ENCODE data around the gene NPIPB13. TPM values are rescaled to one million over a fixed set of nuclear protein-coding genes. Genes with fewer than 3 reads are reported as not detected.
"Not testable (repeated sequence)": the region's sequence is repeated elsewhere in the genome, so short reads cannot be mapped to it uniquely, and the experiment has no call there.

NPIPB13 gene
- 30.9 and 101 TPM in 2 replicates for total RNA-seq (2011; cell fraction: chromatin; rRNA removed; ENCODE audit: low replicate concordance)
- total RNA-seq (2011; cell fraction: nucleolus; rRNA removed), result 4.3 and 5.8 TPM in 2 replicates
- 19.0 and 118 TPM in 2 replicates for total RNA-seq (2011; cell fraction: nucleoplasm; rRNA removed)
- total RNA-seq (2014; rRNA removed) (0.65 and 0.77 TPM in 2 replicates), total RNA-seq (2014; rRNA removed; fragmentation: Illumina TruSeq; extraction: Trizol) (2.9 and 3.9 TPM in 2 replicates), total RNA-seq (2015; rRNA removed; fragmentation: Illumina TruSeq; extraction: Trizol) (1.8 and 3.1 TPM in 2 replicates), total RNA-seq (2021) (8.2 and 9.4 TPM in 2 replicates), polyA plus RNA-seq (2011; rRNA removed) (2.7 and 5.8 TPM in 2 replicates), polyA plus RNA-seq (2014; fragmentation: Illumina TruSeq; extraction: Trizol) (2.5 and 3.3 TPM in 2 replicates), polyA plus RNA-seq (2014; fragmentation: Nextera tagmentation; extraction: Ambion mirVana) (under 1 TPM; 0.31 to 0.76 TPM), polyA plus RNA-seq (2014; rRNA removed) (4.4 and 10.1 TPM in 2 replicates), polyA minus RNA-seq (2011; rRNA and poly(A)+ RNA removed) (5.8 and 12.4 TPM in 2 replicates), Bru-seq, nascent RNA (percentile 43 among the genes with signal in this experiment), BruChase-seq, experiment 1, labeled RNA remaining after a 2-hour chase (percentile 49 among the genes with signal in this experiment), BruChase-seq, experiment 2, labeled RNA remaining after a 6-hour chase (percentile 52 among the genes with signal in this experiment)
- 1.3 and 1.4 TPM in 2 replicates for polyA plus RNA-seq (2011; cell fraction: cytosol; rRNA removed)
- polyA plus RNA-seq (2011; cell fraction: nucleus; rRNA removed), result 17.0 and 19.1 TPM in 2 replicates
- 1.4 and 3.0 TPM in 2 replicates for polyA plus RNA-seq (2012)
- 1.9 TPM in 1 of 2 replicates, not detected in the other for polyA minus RNA-seq (2011; cell fraction: cytosol; rRNA and poly(A)+ RNA removed)
- polyA minus RNA-seq (2011; cell fraction: nucleus; rRNA and poly(A)+ RNA removed), result 2.0 and 2.9 TPM in 2 replicates
- long read RNA-seq, experiment 1, partial matches to known transcripts, result 0 of 4 reads
- long read RNA-seq, experiment 1, other reads (novel, unspliced or antisense), result 4 of 4 reads
- long read RNA-seq, experiment 2, partial matches to known transcripts, result 0 of 1 reads
- long read RNA-seq, experiment 2, other reads (novel, unspliced or antisense), result 1 of 1 reads
- long read RNA-seq, experiment 3, result 0 reads

GRCh38 chr16:30248379-30248778, at the start of gene NPIPB13:
Gene NPIPB13, minus strand, starts transcription at chr16:30248479. Its CDS starts 2,906 bp downstream, at chr16:30245573.
- H4K20me1 ChIP-seq (replicated peaks; ENCODE audit: control insufficient read depth, insufficient read depth, low read length); H3K27ac ChIP-seq (ENCODE audit: extremely low read depth, low read depth, low read length); BruUV-seq (replicated peaks); H3K4me2 ChIP-seq (ENCODE audit: insufficient read depth, low read length); FAIRE-seq; H3K9ac ChIP-seq (ENCODE audit: insufficient read depth in 1 of 2, low read depth in 2 of 2, low read length in 2 of 2); H3K79me2 ChIP-seq (ENCODE audit: control insufficient read depth, insufficient read depth, low read length); in situ Hi-C loops (cut with MboI); CTCF ChIA-PET (ENCODE audit: low intra/inter-chr PET ratio); H3K36me3 ChIP-seq (ENCODE audit: control insufficient read depth, insufficient read depth, low read length); H3K4me1 ChIP-seq (replicated peaks in 1 of 2; ENCODE audit: control insufficient read depth in 2 of 2, insufficient read depth in 2 of 2, low read length in 2 of 2); H3K4me3 ChIP-seq; intact Hi-C loops (cut with micrococcal nuclease); POLR2A ChIA-PET; H3K27me3 ChIP-seq (ENCODE audit: control insufficient read depth in 2 of 2, insufficient read depth in 2 of 2, low read length in 2 of 2); ATAC-seq; H3K9me3 ChIP-seq (replicated peaks; ENCODE audit: control insufficient read depth, insufficient read depth, low read depth, low read length); H3K9me1 ChIP-seq (ENCODE audit: control insufficient read depth, insufficient read depth, low read length); DNase-seq (ENCODE audit: extremely low read depth in 1 of 4, low spot score in 3 of 4); H2AFZ ChIP-seq (ENCODE audit: low read depth, low read length): not testable (repeated sequence)
- no CpG with 5 or more reads among the region's 4 CpGs for WGBS (ENCODE audit: insufficient coverage, low coverage, missing lambda C conversion rate)

- BruUV-seq (replicated peaks); H2AFZ ChIP-seq (ENCODE audit: low read depth, low read length); H3K9ac ChIP-seq (ENCODE audit: insufficient read depth in 1 of 2, low read depth in 2 of 2, low read length in 2 of 2); H3K9me1 ChIP-seq (ENCODE audit: control insufficient read depth, insufficient read depth, low read length); H3K4me3 ChIP-seq; DNase-seq (ENCODE audit: extremely low read depth in 1 of 4, low spot score in 3 of 4); ATAC-seq; H3K27ac ChIP-seq (ENCODE audit: extremely low read depth, low read depth, low read length); FAIRE-seq; H3K79me2 ChIP-seq (ENCODE audit: control insufficient read depth, insufficient read depth, low read length); H3K4me2 ChIP-seq (ENCODE audit: insufficient read depth, low read length); POLR2A ChIA-PET; H3K9me3 ChIP-seq (replicated peaks; ENCODE audit: control insufficient read depth, insufficient read depth, low read depth, low read length); H3K36me3 ChIP-seq (ENCODE audit: control insufficient read depth, insufficient read depth, low read length); H4K20me1 ChIP-seq (replicated peaks; ENCODE audit: control insufficient read depth, insufficient read depth, low read length); H3K27me3 ChIP-seq (ENCODE audit: control insufficient read depth in 2 of 2, insufficient read depth in 2 of 2, low read length in 2 of 2); H3K4me1 ChIP-seq (replicated peaks in 1 of 2; ENCODE audit: control insufficient read depth in 2 of 2, insufficient read depth in 2 of 2, low read length in 2 of 2); intact Hi-C loops (cut with micrococcal nuclease); CTCF ChIA-PET (ENCODE audit: low intra/inter-chr PET ratio): not testable (repeated sequence)
- WGBS (ENCODE audit: insufficient coverage, low coverage, missing lambda C conversion rate), result 95% methylated on average over 8 of the region's 10 CpGs
- in situ Hi-C loops (cut with MboI), result loop anchor here (5.0 to 25.0 kb wide), 2 partner anchors 740 to 845 kb away; no protein-coding TSS in a partner anchor
Observed at GRCh38 chr16:30282357-30282756, 34.1 kb upstream of the NPIPB13 start.

All from K562 (cell line).